PC-3 (cell line): ENCODE measurements around the gene CHODL.

Source experiments
- EZH2 ChIP-seq: fragments of 300-600 bp; sonication (generic); IDR thresholded peaks from one replicate; pipeline ENCODE4 v1.6.1; 2017; ENCODE audit warnings: antibody characterized with exemption, mild to moderate bottlenecking, low read length; ENCODE audit not compliant: unreplicated experiment
- EZH2phosphoT487 ChIP-seq: fragments of 300-600 bp; sonication (generic); IDR thresholded peaks from 2 replicates; pipeline ENCODE4 v1.6.1; 2018; ENCODE audit warnings: mild to moderate bottlenecking, antibody characterized with exemption, low read length, borderline replicate concordance
- TF ChIP-seq, protein P1 (sequence below): fragments of 300-600 bp; sonication (generic); conservative IDR thresholded peaks from 2 replicates; pipeline ENCODE4 v1.5.1; 2017; ENCODE audit warnings: antibody characterized with exemption, low read depth, mild to moderate bottlenecking, low read length

DNA sequence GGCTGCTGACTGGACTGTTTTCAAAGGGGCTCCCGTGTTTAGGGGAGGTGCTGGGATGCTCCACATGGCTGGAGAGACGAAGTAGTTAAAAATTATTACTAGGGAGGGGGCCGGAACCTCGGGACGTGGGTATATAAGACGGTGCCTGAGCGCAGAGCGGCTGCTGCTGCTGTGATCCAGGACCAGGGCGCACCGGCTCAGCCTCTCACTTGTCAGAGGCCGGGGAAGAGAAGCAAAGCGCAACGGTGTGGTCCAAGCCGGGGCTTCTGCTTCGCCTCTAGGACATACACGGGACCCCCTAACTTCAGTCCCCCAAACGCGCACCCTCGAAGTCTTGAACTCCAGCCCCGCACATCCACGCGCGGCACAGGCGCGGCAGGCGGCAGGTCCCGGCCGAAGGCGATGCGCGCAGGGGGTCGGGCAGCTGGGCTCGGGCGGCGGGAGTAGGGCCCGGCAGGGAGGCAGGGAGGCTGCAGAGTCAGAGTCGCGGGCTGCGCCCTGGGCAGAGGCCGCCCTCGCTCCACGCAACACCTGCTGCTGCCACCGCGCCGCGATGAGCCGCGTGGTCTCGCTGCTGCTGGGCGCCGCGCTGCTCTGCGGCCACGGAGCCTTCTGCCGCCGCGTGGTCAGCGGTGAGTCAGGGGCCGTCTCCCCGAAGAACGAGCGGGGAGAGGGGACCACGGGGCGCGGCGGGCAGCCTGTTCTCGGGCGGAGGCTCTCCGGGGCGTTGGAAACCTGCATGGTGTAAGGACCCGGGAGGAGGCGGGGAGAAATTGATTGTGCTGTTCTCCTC lies at the start of gene CHODL:
- TF ChIP-seq, protein P1, sequence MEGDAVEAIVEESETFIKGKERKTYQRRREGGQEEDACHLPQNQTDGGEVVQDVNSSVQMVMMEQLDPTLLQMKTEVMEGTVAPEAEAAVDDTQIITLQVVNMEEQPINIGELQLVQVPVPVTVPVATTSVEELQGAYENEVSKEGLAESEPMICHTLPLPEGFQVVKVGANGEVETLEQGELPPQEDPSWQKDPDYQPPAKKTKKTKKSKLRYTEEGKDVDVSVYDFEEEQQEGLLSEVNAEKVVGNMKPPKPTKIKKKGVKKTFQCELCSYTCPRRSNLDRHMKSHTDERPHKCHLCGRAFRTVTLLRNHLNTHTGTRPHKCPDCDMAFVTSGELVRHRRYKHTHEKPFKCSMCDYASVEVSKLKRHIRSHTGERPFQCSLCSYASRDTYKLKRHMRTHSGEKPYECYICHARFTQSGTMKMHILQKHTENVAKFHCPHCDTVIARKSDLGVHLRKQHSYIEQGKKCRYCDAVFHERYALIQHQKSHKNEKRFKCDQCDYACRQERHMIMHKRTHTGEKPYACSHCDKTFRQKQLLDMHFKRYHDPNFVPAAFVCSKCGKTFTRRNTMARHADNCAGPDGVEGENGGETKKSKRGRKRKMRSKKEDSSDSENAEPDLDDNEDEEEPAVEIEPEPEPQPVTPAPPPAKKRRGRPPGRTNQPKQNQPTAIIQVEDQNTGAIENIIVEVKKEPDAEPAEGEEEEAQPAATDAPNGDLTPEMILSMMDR = no peak
- TF ChIP-seq EZH2 (no peak), EZH2phosphoT487 (no peak)
